Activated naive CD8-positive, alpha-beta T cell treated with anti-CD3 and anti-CD28 coated beads for 36 hours (primary cell): Measurements from ENCODE around the gene KIFC1. TPM values are rescaled to one million over a fixed set of nuclear protein-coding genes. Genes with fewer than 3 reads are reported as not detected.
A peak's percentile ranks its signal among the peaks of the same experiment; 100 is the strongest.
"Not testable (repeated sequence)": the region's sequence is repeated elsewhere in the genome, so short reads cannot be mapped to it uniquely, and the experiment has no call there.

ENCODE experiments used
- DNase-seq: peaks from one replicate; pipeline ENCODE4 v3.0.0; 2021
- H3K27ac Mint-ChIP-seq: one replicate; pipeline ENCODE4 v1.8.0; 2022; ENCODE audit warnings: mild to moderate bottlenecking, moderate library complexity, mixed read lengths
- H3K27me3 Mint-ChIP-seq: one replicate; pipeline ENCODE4 v1.8.0; 2022; ENCODE audit warnings: mild to moderate bottlenecking, mixed read lengths
- H3K36me3 Mint-ChIP-seq: one replicate; pipeline ENCODE4 v1.8.0; 2021; ENCODE audit warnings: mild to moderate bottlenecking, mixed read lengths
- H3K4me1 Mint-ChIP-seq: one replicate; pipeline ENCODE4 v1.8.0; 2021; ENCODE audit warnings: mixed read lengths
- H3K4me3 Mint-ChIP-seq: one replicate; pipeline ENCODE4 v1.8.0; 2022; ENCODE audit warnings: mild to moderate bottlenecking, moderate library complexity, mixed read lengths
- H3K9me3 Mint-ChIP-seq: one replicate; pipeline ENCODE4 v1.8.0; 2022; ENCODE audit warnings: mixed read lengths
- total RNA-seq, 2 experiments: library from RNA; stranded (reverse); gene quantifications; one replicate each; pipeline ENCODE4 v1.2.3, GENCODE V29; 2021

Gene KIFC1
- total RNA-seq, 2 experiments from 2014 or later: 74.1 to 76.9 TPM

DNA sequence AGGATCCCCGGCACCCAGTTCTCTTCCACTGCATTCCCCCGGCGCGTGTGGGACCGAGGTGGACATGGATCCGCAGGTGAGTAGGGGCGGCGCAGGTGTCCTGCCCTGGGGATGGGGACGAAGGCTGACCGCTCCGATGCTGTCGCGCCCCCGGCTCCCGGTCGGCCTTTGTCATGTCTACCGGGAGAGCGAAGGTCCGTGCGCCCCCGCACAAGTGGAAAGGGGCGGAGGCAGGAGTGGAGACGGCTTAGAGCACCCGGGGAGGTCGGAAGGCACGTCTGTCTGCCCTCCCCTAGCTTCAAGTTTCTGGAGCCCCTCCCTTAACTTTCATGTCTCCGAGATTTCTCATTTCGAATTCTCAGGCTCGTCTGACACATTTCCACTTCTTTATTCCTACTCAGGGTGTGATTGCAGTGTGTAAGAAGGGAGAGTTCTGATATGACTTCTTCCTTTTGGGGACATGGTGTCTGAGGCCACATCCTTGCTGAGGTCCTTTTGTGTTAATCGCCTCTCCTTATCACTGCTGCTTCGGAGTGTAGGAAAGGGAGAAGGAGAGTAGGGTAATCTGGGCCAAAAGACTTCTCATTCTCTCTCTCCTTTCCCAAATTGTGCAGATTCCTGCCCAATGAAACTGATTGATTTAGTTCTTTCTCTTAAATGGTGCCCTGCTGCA, 435 bp downstream of the KIFC1 start:
- Mint-ChIP-seq H3K36me3 (peaks cover 25% of the 10 kb centered on the region), H3K27me3 (no peaks in the 10 kb centered on the region), H3K27ac (peak overlapping the region; percentile 96), H3K4me3 (peak overlapping the region; percentile 88), H3K4me1 (peaks cover 33% of the 10 kb centered on the region), H3K9me3 (no peaks in the 10 kb centered on the region)
- peak; percentile 66 for DNase-seq

GRCh38 chr6:33392595-33392948, 949 bp downstream of the KIFC1 start:
- H3K4me1 Mint-ChIP-seq: peaks cover 33% of the 10 kb centered on the region
- H3K4me3 Mint-ChIP-seq: peak overlapping the region; percentile 88
- peaks cover 29% of the 10 kb centered on the region for H3K36me3 Mint-ChIP-seq

DNA sequence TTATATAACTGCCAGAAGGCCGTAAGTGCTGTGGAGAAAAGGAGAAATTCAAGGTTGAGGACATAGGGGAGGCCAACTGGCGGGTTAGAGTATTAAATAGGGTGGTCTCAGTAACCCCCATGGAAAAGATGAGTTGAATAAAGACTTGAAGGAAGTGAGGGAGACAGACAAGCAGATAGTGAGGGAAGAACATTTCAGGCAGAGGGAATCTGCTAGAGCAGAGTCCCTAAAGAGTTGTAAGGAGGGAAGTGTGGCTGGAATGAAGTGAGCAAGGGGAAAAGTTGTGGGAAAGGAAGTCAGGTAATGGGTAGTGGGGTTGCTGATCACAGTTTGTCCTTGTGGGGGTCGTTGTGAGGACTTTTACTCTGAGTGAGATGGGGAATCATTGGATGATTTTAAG, 1.4 kb downstream of the KIFC1 start:
- peaks cover 33% of the 10 kb centered on the region for H3K36me3 Mint-ChIP-seq
- H3K9me3 Mint-ChIP-seq: no peaks in the 10 kb centered on the region
- no peak for DNase-seq
- H3K4me3 Mint-ChIP-seq: peak overlapping the region; percentile 88
- H3K4me1 Mint-ChIP-seq: peaks cover 33% of the 10 kb centered on the region
- no peak overlapping the region for H3K27ac Mint-ChIP-seq
- no peaks in the 10 kb centered on the region for H3K27me3 Mint-ChIP-seq

More at GRCh38 chr6:33392595-33392948, 949 bp downstream of the KIFC1 start:
- Mint-ChIP-seq H3K9me3 (no peaks in the 10 kb centered on the region), H3K27me3 (no peaks in the 10 kb centered on the region), H3K27ac (peak overlapping the region; percentile 96)
- no peak for DNase-seq

DNA sequence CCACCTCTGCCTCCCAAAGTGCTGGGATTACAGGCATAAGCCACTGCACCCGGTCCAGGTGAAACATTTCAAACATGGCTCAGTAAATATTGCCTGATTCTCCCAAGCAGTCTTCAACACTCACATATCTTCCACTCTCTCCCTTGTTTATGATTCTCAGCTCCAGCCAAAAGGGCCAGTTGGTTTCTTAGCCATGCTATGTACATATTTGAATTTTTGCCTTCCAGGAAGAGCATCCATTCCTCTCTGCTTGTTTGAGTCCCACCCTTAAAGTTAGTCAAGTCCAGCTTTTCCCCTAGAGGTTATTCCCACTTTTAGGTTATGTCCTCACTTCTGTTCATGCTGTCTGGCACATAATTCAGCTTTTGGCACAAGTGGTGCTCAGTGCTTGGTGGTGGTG, 5.9 kb downstream of the KIFC1 start:
- Mint-ChIP-seq H3K4me1 (peaks cover 23% of the 10 kb centered on the region), H3K27me3 (no peaks in the 10 kb centered on the region), H3K27ac (no peak overlapping the region), H3K9me3 (no peaks in the 10 kb centered on the region), H3K36me3 (peaks cover 53% of the 10 kb centered on the region), H3K4me3 (no peak overlapping the region)
- DNase-seq: no peak

GRCh38 chr6:33398601-33399000, 7.0 kb downstream of the KIFC1 start:
- peaks cover 50% of the 10 kb centered on the region for H3K36me3 Mint-ChIP-seq
- H3K27me3 Mint-ChIP-seq, H3K9me3 Mint-ChIP-seq, DNase-seq, H3K4me3 Mint-ChIP-seq, H3K27ac Mint-ChIP-seq: not testable (repeated sequence)
- H3K4me1 Mint-ChIP-seq: peaks cover 18% of the 10 kb centered on the region

GRCh38 chr6:33399881-33400280, 8.3 kb downstream of the KIFC1 start:
- not testable (repeated sequence) for DNase-seq, H3K4me3 Mint-ChIP-seq, H3K9me3 Mint-ChIP-seq, H3K27me3 Mint-ChIP-seq, H3K4me1 Mint-ChIP-seq
- Mint-ChIP-seq H3K27ac (peak overlapping the region; percentile 29), H3K36me3 (peaks cover 52% of the 10 kb centered on the region)

GRCh38 chr6:33404884-33405283, 13.3 kb downstream of the KIFC1 start:
- no peak overlapping the region for H3K27ac Mint-ChIP-seq

DNA sequence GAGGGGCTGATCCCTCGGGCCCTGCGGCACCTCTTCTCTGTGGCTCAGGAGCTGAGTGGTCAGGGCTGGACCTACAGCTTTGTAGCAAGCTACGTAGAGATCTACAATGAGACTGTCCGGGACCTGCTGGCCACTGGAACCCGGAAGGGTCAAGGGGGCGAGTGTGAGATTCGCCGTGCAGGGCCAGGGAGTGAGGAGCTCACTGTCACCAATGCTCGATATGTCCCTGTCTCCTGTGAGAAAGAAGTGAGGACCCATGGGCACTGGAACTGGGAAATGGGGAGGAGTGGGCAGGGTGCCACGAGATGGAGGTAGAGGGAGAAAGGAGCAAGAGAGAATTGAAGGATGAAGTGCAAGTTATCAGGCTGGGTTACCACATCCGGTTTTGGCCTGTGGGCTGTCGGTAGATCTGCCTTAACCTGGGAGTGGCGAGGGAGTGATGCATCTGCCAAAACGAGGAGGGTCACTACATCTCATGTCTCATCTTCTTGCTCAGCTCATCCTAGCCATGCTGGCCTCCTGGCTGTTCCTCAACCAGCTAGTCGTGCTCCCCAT, 13.8 kb downstream of the KIFC1 start:
- no peak overlapping the region for H3K27ac Mint-ChIP-seq
- no peaks in the 10 kb centered on the region for H3K27me3 Mint-ChIP-seq
- H3K4me1 Mint-ChIP-seq: peaks cover 9% of the 10 kb centered on the region
- H3K9me3 Mint-ChIP-seq: no peaks in the 10 kb centered on the region
- DNase-seq: no peak
- H3K36me3 Mint-ChIP-seq: peaks cover 46% of the 10 kb centered on the region
- H3K4me3 Mint-ChIP-seq: no peak overlapping the region

More at GRCh38 chr6:33404884-33405283, 13.3 kb downstream of the KIFC1 start:
- no peaks in the 10 kb centered on the region for H3K27me3 Mint-ChIP-seq
- peaks cover 7% of the 10 kb centered on the region for H3K4me1 Mint-ChIP-seq
- H3K4me3 Mint-ChIP-seq: no peak overlapping the region
- H3K9me3 Mint-ChIP-seq: no peaks in the 10 kb centered on the region
- peaks cover 51% of the 10 kb centered on the region for H3K36me3 Mint-ChIP-seq
- DNase-seq: no peak

- Mint-ChIP-seq H3K27ac (no peak overlapping the region), H3K9me3 (no peaks in the 10 kb centered on the region), H3K36me3 (peaks cover 43% of the 10 kb centered on the region), H3K4me1 (peaks cover 9% of the 10 kb centered on the region), H3K4me3 (no peak overlapping the region), H3K27me3 (no peaks in the 10 kb centered on the region)
- no peak for DNase-seq
These were observed 14.5 kb downstream of the KIFC1 start for GRCh38 chr6:33406126-33406525.

DNA sequence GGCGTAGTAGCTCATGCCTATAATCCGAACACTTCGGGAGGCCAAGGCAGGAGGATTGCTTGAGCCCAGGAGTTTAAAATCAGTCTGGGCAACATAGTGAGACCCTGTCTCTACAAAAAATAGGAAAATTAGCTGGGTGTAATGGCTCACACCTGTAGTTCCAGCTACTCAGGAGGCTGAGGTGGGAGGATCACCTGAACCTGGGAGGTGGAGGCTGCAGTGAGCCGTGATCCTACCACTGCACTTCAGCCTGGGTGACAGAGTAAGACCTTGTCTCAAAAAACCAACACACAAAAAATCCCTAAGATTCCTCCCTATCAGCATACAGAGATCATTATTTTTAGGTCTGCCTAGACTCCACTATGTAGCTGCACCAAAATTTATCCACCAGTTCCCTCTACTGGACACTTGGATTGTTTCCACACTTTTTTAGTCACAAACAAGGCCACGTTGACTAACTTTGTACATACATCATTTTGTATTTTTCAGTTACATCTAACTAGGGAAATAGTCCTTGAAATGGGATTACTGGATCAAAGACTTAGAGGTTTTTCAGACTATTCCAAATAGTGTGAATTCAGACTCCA, 15.6 kb downstream of the KIFC1 start:
- Mint-ChIP-seq H3K4me3 (no peak overlapping the region), H3K27me3 (no peaks in the 10 kb centered on the region), H3K4me1 (peaks cover 15% of the 10 kb centered on the region), H3K27ac (no peak overlapping the region), H3K36me3 (peaks cover 44% of the 10 kb centered on the region), H3K9me3 (no peaks in the 10 kb centered on the region)
- no peak for DNase-seq

GRCh38 chr6:33410050-33410710, 18.6 kb downstream of the KIFC1 start:
- no peaks in the 10 kb centered on the region for H3K27me3 Mint-ChIP-seq

GRCh38 chr6:33410711-33411631, 19.3 kb downstream of the KIFC1 start, which contains the start of gene PHF1:
PHF1 (plus strand) TSS chr6:33411014; CDS start chr6:33412264, 1,250 bp downstream.
- no peaks in the 10 kb centered on the region for H3K9me3 Mint-ChIP-seq
- peak; percentile 80 for DNase-seq
- peak within 1 kb of the TSS; percentile 87 for H3K27ac Mint-ChIP-seq
- H3K27me3 Mint-ChIP-seq: no peaks in the 10 kb centered on the region
- H3K36me3 Mint-ChIP-seq: peaks cover 26% of the 10 kb centered on the region
- peak within 1 kb of the TSS; percentile 81 for H3K4me3 Mint-ChIP-seq
- H3K4me1 Mint-ChIP-seq: peaks cover 45% of the 10 kb centered on the region

More at GRCh38 chr6:33410050-33410710, 18.6 kb downstream of the KIFC1 start:
- Mint-ChIP-seq H3K4me3 (peak overlapping the region; percentile 79), H3K27ac (peak overlapping the region; percentile 87), H3K9me3 (no peaks in the 10 kb centered on the region), H3K4me1 (peaks cover 37% of the 10 kb centered on the region), H3K36me3 (peaks cover 30% of the 10 kb centered on the region)
- peak; percentile 99 for DNase-seq

DNA sequence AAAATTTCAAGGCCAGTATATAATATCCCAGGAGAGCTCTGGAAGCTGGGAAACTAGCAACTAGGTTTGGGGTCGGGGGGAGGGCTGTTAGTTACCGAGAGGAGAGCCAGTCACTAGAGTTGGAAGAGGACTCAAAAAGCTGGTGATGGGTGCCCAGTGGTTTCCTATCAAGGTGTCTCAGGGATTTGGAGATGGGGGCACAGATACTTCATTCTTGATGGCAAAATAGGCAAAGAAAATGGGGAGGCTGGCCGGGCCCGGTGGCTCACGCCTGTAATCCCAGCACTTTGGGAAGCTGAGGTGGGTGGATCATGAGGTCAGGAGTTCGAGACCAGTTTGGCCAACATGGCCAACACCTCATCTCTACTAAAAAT, 20.0 kb downstream of the KIFC1 start:
- H3K36me3 Mint-ChIP-seq: peaks cover 24% of the 10 kb centered on the region

GRCh38 chr6:33412140-33413009, 20.8 kb downstream of the KIFC1 start:
- DNase-seq: no peak
- Mint-ChIP-seq H3K4me3 (peak overlapping the region; percentile 65), H3K4me1 (peaks cover 52% of the 10 kb centered on the region), H3K27me3 (no peaks in the 10 kb centered on the region), H3K27ac (peak overlapping the region; percentile 50), H3K9me3 (no peaks in the 10 kb centered on the region), H3K36me3 (peaks cover 22% of the 10 kb centered on the region)

More for the DNA sequence above, 20.0 kb downstream of the KIFC1 start:
- peak overlapping the region; percentile 76 for H3K27ac Mint-ChIP-seq
- H3K4me1 Mint-ChIP-seq: peaks cover 50% of the 10 kb centered on the region
- no peak for DNase-seq
- no peaks in the 10 kb centered on the region for H3K9me3 Mint-ChIP-seq
- no peaks in the 10 kb centered on the region for H3K27me3 Mint-ChIP-seq
- H3K4me3 Mint-ChIP-seq: peak overlapping the region; percentile 81
